ENCODE data around the gene CCDC85C.

The CCDC85C gene

DNA sequence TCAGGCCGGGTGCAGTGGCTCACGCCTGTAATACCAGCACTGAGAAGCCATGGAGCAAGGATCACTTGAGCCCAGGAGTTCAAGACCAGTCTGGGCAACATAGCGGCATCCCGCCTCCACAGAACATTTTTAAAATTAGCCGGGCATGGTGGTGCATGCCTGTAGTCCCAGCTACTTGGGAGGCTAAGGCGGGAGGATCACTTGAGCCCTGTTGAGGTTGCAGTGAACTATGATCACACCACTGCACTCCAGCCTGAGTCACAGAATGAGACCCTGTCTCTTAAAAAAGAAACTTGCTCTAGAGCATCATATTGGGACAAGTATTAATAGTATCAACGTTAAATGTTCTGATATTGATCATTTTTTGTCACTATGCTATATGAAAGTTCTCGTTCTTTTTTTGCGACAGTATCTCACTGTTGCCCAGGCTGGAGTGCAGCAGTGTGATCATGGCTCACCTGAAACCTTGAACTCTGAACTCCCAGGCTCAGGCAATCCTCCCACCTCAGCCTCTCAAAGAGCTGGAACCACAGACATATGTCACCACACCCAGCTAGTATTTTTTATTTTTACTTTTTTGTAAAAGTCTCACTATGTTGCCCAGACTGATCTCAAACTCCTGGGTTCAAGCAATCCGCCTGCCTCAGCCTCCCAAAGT lies 47.7 kb downstream of the CCDC85C start:
- DNase-seq (ENCODE audit: low read depth in 2 of 2), result no peak

DNA sequence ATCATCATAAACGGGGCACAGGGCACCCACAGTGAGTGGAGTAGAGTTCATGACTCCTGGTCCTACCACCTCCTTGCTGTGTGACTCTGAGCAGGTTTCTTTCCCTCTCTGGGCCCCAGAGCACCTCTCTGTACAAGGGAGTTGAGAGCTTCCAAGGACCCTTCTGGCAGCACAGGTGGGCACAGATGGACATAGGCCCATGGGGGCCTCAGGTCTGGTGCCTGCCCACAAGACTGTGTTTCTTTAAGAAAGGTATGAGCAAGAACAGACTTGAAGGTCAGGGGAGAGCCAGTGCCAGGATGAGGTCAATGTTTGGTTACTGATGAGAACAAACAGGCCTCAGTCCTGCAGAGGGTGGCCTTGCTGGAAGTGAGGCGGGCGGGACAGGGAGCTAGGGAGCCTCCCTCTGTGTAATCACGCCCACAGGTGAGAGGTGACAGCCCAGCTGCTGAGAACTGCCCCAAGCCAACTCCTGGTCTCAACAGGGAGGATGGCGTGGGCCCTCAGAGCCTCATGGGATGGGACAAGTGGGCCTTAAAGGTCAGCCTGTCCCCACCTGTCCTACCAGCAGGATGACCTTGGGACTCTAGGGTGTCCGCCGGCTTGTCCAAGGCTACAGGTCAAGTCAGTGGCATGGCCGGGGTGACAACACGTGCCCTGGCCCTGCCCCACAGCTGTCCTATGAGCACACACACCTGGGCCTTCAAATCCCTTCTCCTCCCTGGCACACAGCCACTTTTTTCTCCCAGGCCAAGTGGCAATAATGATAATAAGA lies 49.1 kb downstream of the CCDC85C start:
- no peak for DNase-seq (ENCODE audit: low read depth in 2 of 2)

DNA sequence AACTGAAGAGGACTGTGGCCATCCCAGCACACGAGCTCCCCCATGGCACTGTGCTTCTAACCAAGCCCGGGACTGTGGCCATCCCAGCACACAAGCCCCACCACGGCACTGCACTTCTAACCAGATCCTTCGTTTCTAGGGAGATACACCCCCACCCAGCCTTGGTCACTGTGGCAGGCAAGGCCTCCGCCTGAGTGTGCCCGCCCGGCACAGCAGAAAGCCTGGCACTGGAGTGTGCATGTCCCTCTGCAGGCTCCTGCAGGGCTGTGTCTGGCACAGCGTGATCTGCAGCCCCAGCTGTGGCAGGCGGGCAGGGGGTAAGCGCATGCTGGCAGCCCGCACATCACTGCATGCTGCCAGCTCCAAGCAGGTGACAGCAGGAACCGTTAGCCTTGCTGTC lies 49.8 kb downstream of the CCDC85C start:
- DNase-seq (ENCODE audit: low read depth in 2 of 2), result no peak

DNA sequence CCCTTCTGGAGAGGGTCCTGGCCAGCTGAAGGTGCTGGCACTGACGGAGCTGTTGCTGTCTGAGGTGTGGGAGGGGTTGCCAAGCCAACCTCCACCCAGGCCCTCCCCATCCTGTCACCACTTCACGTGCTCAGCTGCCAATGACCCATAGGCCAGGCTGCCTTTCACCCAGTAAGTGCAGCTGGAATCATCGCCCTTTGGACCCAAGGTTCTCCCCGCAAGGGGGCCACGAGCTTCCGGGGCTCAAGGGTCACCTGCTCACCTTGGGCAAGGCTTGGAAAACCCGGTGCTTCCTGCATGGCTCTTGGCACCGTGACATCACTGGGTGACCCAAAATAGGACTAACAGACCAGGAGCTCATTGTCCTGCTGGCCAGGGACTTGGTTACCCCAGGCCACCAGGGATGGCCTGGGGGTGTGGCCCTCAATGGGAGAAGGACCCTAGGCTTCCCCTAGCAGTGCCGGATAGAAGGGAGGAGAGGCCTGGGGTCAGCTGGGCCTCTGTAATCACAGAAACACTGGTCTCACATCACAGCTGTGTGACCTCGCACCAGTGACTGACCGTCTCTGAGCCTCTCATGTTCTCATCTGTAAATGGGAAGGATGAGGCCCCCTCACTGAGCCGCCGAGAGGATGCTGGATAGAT lies 51.3 kb downstream of the CCDC85C start:
- DNase-seq (ENCODE audit: low read depth in 2 of 2), result no peak

DNA sequence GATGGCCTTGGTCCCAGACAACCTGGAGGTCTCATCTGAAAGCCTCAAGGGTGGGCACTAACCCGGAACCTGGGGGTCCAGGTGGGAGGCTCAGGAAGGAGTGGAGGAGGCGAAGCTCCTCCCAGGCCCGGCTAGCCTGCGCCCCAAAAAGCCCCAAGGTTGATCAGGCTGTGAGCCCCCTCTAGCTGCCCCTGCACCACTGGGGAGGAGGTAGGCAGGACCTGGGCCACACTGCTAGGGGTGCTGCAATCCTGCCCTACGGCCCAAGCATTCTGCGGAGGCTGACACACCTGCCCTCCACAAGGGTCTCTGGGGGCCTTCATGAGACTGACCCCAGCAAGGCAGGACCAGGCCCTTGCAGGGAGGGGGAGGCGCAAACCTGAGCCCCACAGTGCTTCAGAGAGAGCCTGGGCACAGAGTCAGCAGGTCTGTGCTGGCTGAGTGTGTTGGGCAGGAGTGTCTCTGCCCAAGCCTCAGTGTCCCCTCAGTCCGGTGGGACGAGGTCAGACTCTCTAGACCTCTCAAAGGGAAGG lies 51.9 kb downstream of the CCDC85C start:
- DNase-seq (ENCODE audit: low read depth in 2 of 2), result no peak

DNA sequence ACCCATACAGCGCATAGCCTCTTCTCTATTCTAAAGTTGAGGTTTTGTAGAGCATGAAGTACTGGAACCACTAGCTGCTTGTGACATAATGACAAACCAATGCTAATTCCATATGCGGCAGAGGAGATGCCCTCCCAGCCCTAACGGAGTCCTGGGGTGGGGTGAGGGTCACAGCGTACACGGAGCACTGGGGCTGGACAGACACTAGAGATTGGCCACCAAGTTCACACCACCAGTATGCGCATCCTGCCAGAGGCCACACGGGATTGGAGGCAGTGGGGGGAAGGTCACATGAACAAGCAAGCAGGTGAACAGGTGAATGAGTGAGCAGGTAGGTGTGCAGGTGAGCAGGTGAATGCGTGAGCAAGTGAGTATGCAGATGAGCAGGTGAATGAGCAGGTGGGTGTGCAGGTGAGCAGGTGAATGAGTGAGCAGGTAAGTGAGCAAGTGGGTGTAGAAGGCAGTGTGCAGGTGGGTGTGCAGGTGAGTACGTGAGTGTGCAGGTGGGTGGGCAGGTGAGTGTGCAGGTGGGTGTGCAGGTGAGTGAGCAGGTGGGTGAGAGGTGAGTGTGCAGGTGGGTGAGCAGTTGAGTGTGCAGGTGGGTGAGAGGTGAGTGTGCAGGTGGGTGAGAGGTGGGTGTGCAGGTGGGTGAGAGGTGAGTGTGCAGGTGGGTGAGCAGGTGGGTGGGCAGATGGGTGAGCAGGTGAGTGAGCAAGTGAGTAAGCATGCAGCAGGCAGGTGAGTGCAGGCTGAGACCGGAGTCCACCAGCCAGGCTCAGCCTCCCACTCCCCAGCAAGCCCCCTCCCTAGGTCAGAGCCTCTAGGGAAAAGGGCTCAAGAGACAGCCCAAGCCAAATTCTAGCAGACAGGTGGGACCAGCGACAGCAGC lies 52.7 kb downstream of the CCDC85C start:
- no peak for DNase-seq (ENCODE audit: low read depth in 2 of 2)

DNA sequence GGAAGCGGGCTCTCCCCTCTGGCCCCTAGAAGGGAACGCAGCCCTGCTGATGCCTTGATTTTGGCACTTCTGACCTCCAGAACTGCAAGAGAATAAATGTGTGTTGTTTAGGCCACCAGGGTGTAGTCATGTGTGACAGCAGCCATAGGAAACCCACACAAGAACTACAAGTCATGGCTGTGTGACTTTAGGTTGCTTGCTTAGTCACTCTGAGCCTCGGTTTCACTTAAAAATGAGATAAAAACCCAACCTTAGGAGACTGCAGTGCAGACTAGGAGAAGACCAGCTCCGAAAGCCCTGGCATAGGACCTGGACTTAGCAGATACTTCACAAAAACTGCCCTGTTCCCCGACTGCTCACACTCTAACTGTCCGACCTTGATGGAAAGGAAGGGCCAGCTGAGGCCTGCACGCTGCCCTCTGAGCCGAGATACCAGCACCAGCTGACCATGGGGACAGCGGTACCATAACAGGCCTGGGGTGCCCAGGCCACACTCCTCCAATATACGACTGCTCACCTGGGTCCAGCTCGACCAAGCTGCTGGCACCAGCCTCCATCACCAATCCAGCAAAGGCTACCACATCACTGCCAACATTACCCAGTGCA lies 53.5 kb downstream of the CCDC85C start:
- no peak for DNase-seq (ENCODE audit: low read depth in 2 of 2)

DNA sequence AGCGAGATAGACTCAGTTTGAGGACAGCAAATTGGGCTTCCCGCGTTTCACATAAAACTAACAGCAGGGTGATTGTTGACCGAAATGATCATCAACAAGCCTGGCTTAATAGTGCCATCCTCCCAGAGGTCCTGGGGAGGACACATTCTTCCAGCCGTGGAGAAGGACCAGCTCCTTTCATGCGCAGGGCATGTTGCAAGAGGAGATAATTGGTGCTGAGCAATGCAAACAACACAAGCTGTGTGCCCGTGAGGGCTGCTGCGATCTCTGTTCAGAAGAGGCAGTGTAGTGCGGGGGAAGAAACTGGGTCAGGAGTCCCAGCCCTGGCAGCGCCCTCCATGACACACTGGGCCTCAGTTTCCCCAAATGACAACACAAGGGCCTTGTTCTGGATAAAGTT lies 54.3 kb downstream of the CCDC85C start:
- no peak for DNase-seq (ENCODE audit: low read depth in 2 of 2)

DNA sequence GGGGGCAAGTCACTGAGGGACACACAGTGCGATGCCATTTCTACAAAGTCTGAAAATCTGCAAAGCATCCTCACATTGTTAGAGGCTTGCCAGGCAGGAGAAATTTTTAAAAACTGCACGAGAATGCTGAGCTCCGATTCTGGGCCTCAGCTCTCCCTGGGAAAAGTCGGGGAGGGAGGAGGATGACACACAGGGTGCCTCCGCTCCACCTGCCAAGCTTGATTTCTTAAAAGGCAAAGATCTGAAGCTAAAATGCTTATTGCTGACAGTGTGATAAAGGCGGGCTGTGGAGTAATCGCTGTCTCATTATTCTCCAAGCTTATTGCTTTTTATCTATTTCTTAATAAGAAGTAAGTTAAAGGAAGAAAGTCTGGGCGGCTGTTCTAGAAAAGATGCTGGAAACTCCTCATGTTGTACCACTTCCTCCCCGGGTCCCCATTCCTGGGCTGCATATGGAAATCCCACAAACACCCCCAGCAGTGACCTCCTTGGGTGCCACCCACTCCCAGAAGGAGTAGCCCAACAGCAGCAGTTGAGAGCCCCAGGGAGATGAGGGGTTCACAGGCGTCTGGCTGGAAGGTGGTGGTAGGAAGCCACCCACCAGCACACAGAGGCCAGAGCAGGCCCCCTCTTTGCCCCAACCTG lies 55.0 kb downstream of the CCDC85C start:
- no peak for DNase-seq (ENCODE audit: low read depth in 2 of 2)

DNA sequence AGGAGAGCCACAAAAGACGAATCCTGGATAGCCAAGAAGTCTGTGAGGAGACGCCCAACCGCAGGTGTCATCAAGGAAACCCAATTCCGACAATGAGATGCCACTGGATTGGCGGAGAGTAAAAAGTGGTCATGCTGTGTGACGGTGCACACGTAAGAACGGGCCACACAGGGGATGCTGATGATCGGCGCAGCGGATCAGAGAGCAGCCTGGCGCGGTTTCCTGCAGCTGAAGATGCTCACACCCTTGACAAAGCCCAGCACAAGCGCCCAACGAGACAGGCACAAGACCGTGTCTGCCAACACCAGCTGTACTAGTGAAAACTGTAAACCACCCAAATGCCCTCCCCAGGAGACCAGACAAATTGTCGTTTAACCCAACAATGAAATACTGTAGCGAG lies 55.8 kb downstream of the CCDC85C start:
- no peak for DNase-seq (ENCODE audit: low read depth in 2 of 2)

DNA sequence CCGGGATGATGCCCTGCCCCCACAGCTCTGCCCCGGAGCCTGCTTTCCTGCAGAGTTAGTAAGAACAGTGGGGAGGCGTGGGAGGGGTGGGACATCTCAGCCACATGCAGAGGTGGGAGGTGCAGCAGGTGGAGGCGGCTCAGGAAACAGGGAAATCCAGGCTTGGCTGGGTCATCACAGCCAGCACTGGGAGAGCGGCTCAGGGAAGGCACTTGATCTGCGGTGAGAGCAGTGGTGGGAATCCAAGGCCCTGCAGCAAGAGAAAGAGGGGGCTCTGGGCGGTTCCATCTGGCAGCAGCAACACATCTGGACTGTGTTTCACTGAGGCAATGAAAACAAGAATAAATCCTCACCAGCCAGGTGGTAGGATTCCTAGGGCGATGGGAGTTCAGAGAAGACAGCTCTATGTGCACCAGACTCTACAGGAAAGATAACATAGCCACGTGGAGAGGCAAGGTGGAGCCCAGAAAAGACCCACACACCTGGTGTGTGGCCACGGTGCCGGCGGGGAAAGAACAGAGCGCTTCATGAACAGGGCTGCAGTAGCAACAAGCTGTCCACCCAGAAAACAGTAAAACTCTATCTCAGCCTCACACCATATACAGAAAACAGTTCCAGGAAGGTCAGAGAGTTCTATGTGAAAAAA lies 57.6 kb downstream of the CCDC85C start:
- no peak for DNase-seq (ENCODE audit: low read depth in 2 of 2)

DNA sequence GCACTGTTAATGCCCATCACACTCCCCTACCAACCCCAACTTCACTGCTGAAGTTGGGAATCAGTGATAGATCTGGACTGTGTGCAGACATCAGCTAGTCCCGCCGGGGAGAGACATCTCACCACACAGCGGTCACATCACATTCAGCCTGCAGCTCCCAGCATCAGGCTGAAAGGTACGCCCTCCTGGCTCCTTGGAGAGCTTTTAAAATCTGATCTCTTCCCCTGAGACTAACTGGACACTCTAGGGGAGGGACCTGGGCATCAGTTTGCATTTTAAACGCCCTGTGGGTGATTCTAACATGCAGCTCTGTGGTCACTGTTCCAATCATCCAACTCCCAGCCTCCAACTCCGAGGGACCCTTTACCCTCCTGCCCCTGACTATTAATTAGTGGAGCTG lies 58.4 kb downstream of the CCDC85C start:
- no peak for DNase-seq (ENCODE audit: low read depth in 2 of 2)

DNA sequence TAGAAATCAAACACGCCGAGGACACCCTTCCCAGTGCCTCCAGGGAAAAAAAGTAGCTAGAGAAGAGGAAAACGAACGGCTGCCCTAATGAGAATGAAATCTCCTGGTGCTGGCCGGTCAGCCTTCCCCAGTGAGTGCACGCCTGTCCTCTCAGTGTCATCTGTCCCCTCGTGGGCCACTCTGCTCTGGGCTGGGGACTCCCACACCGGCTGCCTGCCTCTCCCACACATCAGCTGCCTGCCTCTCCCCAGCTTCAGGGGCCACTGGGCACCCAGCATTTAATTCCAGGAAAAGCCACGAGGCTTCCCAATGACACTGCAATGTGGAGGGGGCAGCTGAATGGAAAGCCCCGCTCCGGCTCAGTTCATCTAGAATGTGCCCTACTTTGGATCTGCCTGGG lies 59.0 kb downstream of the CCDC85C start:
- no peak for DNase-seq (ENCODE audit: low read depth in 2 of 2)

DNA sequence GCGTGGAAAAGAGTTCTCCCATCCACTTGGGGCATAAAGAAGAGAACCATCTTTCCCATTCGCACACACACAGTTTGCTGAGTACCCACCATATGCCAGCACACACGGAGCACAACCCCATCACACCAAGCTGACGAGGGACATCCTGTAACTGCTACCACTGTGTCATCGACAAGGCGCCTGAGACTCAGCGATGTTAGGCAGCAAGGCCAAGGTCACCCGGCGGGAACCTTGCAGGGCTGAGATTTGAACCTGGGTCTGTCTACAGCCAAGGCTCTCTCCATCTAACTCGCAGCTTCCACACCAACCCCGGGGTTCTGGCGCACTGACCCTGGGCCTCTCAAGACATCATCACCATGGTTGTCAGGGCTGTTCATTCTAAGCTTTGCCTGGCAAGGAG lies 60.0 kb downstream of the CCDC85C start:
- DNase-seq (ENCODE audit: low read depth in 2 of 2), result no peak

DNA sequence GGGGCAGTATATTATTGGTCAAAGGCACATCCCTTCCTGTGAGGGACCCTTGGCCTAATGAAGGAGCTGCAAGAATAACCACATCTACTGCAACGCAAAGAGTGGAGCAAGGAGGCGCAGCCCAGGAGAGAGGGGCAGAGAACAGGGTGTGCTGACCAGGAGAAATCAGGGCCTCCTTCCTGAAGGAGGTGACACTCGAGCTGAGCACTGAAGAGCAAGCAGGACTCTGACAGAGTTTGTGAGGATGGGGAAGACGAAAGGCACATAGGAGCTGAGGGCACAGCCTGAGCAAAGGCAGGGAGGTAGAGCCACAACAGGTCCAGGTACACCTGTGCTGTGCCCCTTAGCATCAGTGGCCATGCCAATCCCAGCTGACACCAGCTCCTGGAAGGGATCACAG lies 60.6 kb downstream of the CCDC85C start:
- no peak for DNase-seq (ENCODE audit: low read depth in 2 of 2)

DNA sequence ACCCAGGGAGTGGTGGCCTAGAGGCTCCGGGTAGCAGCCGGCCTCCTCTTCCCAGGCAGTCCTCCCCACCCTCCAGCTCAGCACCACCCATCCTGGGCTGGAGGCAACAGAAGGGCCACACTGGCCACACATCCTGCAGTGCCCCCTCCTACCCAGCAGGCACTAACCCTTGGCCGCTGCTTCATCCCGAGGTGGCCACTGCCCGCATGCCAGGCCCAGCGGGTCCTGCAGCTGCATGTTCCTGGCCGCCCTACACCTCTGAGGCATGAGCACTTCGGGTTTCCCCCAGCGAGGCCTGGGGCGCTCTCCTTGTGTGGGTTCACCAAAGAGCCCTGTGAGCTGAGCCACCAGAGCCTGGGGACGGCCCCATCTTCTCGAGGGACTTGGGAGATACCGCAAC lies 61.4 kb downstream of the CCDC85C start:
- DNase-seq (ENCODE audit: low read depth in 2 of 2), result no peak

DNA sequence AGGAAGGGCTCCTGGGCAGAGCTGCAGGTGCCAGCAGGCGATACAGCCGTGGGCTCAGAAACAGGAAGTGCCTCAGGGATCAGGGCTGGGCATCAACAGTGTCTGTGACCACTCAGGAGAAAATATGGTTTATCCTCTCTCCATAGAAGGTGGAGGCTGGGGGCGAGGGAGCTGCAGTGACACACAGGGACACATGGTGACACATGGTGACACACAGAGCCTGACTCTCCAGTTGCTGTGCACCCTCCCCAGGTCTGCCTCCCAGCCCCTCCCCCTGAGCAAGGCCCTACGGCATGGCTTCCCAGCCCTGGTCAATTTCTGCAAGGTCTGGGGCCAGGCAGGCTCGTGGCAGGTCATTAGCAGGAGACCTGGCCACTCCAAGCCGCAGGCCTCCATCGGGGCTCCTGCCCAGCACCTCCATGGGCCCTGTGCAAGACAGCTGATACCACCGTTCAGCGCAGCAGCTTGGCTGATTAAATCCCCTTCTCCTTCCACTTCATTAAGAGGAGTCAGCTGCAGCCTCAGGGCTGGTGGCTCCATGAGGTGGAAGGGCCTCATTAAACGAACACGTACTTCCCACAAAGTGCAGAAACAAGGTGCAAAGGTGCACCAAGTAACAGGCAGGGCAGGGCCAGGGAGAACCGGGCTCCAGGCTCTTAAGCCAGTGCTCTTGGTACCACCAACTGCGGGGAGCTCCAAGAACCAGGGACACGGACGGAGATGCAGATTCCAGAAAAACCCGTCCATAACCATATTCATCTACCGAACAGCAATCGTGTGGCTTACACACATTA lies 62.1 kb downstream of the CCDC85C start:
- no peak for DNase-seq (ENCODE audit: low read depth in 2 of 2)

DNA sequence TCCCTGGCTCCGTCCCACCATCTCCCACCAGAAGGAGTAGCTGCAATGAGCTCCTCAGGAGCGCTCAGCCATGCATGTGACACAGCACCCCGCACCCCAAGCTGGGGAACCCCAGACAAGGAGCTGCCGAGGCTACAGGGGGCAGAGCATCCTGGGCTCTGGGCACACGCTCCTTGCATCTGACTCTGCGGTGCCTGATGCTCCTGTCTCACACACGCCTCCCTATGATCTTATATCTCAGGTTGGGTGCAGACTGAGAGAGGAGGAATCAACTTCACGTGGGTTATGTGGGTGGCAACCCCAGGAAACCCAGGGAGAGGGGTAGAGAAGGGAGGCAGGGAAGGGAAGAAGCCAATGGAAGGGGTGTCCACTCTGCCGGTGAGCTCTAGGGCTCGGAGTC lies 62.8 kb downstream of the CCDC85C start:
- no peak for DNase-seq (ENCODE audit: low read depth in 2 of 2)

DNA sequence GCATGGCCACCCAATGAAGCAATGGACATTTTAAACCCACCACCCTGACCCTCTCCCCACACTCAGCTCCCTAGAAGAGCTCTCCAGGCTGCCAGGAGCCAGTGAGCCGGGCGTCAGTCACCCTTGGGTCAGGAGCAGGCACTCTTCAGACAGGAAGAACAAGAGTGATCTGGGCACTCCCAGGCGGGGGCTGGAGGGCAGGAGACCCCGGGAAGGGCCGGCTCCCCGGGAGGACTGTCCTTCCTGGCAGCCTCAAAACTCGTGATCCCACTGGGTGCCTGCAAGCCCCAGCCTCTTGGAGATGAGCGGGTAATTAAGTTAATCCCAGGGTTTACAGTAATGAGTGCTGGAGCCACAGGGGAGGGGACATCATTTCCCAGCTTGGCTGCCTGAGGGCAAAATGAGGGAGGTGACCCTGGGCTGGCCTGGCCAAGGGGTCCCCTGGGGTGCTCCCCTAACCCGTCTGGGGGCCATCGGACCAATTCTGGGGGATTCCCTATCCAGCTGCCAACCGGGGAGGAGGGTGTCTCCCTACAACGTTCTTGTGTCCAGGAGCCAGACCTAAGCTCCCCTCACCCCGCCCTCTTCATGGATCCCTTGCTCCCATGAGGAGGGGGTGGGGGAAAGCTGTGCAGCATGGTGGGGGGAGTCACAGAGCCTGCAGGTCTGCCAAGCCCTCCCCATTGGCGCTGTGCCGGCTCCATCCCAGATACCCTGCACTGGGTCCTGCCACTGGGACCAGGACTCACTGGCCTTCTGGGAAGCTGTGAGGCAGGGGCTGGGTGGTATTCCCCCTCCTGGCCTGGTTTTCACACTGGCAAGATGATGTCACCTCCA lies 63.6 kb downstream of the CCDC85C start:
- DNase-seq (ENCODE audit: low read depth in 2 of 2), result no peak
